Measurements from ENCODE around the gene ATP8B1.

Gene ATP8B1

GRCh38 chr18:57630002-57630753 is 172.9 kb downstream of the ATP8B1 start:
- DNase-seq (ENCODE audit: extremely low read depth, insufficient read length) = peak; percentile 92
- H3K4me3 ChIP-seq (replicated peaks; ENCODE audit: low read depth, low read length) = peak overlapping the region; percentile 71
- no peaks in the 10 kb centered on the region for H3K36me3 ChIP-seq (ENCODE audit: control insufficient read depth, insufficient read depth, low read length)
- peak; percentile 75 for TF ChIP-seq CTCF (IDR thresholded peaks at IDR 0.05; ENCODE audit: insufficient read depth, low read length, poor library complexity, severe bottlenecking)
- no peaks in the 10 kb centered on the region for H3K27me3 ChIP-seq (replicated peaks; ENCODE audit: control insufficient read depth, insufficient read depth, low read length)

- DNase-seq (ENCODE audit: extremely low read depth, insufficient read length) = no peak
- Histone ChIP-seq H3K4me3 (replicated peaks; ENCODE audit: low read depth, low read length) (no peak overlapping the region), H3K36me3 (ENCODE audit: control insufficient read depth, insufficient read depth, low read length) (no peaks in the 10 kb centered on the region), H3K27me3 (replicated peaks; ENCODE audit: control insufficient read depth, insufficient read depth, low read length) (no peaks in the 10 kb centered on the region)
- no peak for TF ChIP-seq CTCF (IDR thresholded peaks at IDR 0.05; ENCODE audit: insufficient read depth, low read length, poor library complexity, severe bottlenecking)
Observed at GRCh38 chr18:57629422-57629821, 173.7 kb downstream of the ATP8B1 start.

GRCh38 chr18:57627488-57627887 is 175.6 kb downstream of the ATP8B1 start:
- TF ChIP-seq CTCF (IDR thresholded peaks at IDR 0.05; ENCODE audit: insufficient read depth, low read length, poor library complexity, severe bottlenecking) = no peak
- no peaks in the 10 kb centered on the region for H3K27me3 ChIP-seq (replicated peaks; ENCODE audit: control insufficient read depth, insufficient read depth, low read length)
- H3K36me3 ChIP-seq (ENCODE audit: control insufficient read depth, insufficient read depth, low read length) = no peaks in the 10 kb centered on the region
- H3K4me3 ChIP-seq (replicated peaks; ENCODE audit: low read depth, low read length) = no peak overlapping the region
- no peak for DNase-seq (ENCODE audit: extremely low read depth, insufficient read length)

- H3K27me3 ChIP-seq (replicated peaks; ENCODE audit: control insufficient read depth, insufficient read depth, low read length) = no peaks in the 10 kb centered on the region
- no peak overlapping the region for H3K4me3 ChIP-seq (replicated peaks; ENCODE audit: low read depth, low read length)
- H3K36me3 ChIP-seq (ENCODE audit: control insufficient read depth, insufficient read depth, low read length) = no peaks in the 10 kb centered on the region
- TF ChIP-seq CTCF (IDR thresholded peaks at IDR 0.05; ENCODE audit: insufficient read depth, low read length, poor library complexity, severe bottlenecking) = no peak
- DNase-seq (ENCODE audit: extremely low read depth, insufficient read length) = no peak
Observed at GRCh38 chr18:57624988-57625387, 178.1 kb downstream of the ATP8B1 start.

GRCh38 chr18:57621246-57621604 is 181.9 kb downstream of the ATP8B1 start:
- H3K36me3 ChIP-seq (ENCODE audit: control insufficient read depth, insufficient read depth, low read length) = peaks cover 2% of the 10 kb centered on the region; the same call in 1 of the 2 replicates
- no peak for TF ChIP-seq CTCF (IDR thresholded peaks at IDR 0.05; ENCODE audit: insufficient read depth, low read length, poor library complexity, severe bottlenecking)
- peak overlapping the region; percentile 97 for H3K4me3 ChIP-seq (replicated peaks; ENCODE audit: low read depth, low read length)
- DNase-seq (ENCODE audit: extremely low read depth, insufficient read length) = no peak
- no peaks in the 10 kb centered on the region for H3K27me3 ChIP-seq (replicated peaks; ENCODE audit: control insufficient read depth, insufficient read depth, low read length)
